Measurements from ENCODE around the gene HAPLN3.

Gene HAPLN3

DNA sequence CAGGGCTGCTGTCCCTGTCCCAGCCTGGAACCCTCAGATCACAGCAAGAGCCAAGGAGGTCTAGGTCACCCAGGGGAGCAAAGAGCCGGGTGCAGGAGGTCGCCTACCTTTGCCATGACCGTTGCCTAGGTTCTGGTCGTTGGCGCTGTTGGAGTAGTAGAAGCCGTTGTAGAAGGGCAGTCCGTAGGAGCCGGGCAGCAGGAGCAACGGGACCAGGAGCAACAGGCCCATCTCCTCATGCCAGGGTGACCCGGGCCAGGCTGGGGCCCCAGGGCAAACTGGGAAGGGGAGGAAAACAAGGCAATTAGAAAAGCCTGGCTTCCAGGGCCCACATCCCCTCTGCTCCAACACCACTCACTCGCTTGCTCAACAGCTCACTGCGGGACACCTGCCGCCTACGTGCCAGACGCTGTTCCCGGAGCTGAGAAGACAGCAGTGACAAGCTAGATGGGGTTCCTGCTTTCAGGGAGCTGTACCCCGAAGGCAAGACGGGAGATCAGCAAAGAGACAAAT, 8.2 kb downstream of the HAPLN3 start:
- Mint-ChIP-seq H3K27ac (peak overlapping the region in 1 of 2 donors; percentile 38), H3K9me3 (no peaks in the 10 kb centered on the region), H3K4me1 (peaks cover 19% of the 10 kb centered on the region), H3K4me3 (no peak overlapping the region), H3K27me3 (no peaks in the 10 kb centered on the region)
- DNase-seq (no peak), ATAC-seq (no peak)

- DNase-seq (no peak), ATAC-seq (no peak)
- Mint-ChIP-seq H3K9me3 (no peaks in the 10 kb centered on the region), H3K27ac (peak overlapping the region in 1 of 2 donors; percentile 63), H3K4me1 (peaks cover 15% of the 10 kb centered on the region), H3K27me3 (no peaks in the 10 kb centered on the region), H3K4me3 (no peak overlapping the region)
Observed at GRCh38 chr15:88882785-88883184, 12.6 kb downstream of the HAPLN3 start.

- Mint-ChIP-seq H3K9me3 (no peaks in the 10 kb centered on the region), H3K27ac (no peak overlapping the region), H3K4me1 (peaks cover 9% of the 10 kb centered on the region), H3K4me3 (no peak overlapping the region), H3K27me3 (no peaks in the 10 kb centered on the region)
- DNase-seq (no peak), ATAC-seq (no peak)
Observed at GRCh38 chr15:88881775-88882174, 13.6 kb downstream of the HAPLN3 start.

DNA sequence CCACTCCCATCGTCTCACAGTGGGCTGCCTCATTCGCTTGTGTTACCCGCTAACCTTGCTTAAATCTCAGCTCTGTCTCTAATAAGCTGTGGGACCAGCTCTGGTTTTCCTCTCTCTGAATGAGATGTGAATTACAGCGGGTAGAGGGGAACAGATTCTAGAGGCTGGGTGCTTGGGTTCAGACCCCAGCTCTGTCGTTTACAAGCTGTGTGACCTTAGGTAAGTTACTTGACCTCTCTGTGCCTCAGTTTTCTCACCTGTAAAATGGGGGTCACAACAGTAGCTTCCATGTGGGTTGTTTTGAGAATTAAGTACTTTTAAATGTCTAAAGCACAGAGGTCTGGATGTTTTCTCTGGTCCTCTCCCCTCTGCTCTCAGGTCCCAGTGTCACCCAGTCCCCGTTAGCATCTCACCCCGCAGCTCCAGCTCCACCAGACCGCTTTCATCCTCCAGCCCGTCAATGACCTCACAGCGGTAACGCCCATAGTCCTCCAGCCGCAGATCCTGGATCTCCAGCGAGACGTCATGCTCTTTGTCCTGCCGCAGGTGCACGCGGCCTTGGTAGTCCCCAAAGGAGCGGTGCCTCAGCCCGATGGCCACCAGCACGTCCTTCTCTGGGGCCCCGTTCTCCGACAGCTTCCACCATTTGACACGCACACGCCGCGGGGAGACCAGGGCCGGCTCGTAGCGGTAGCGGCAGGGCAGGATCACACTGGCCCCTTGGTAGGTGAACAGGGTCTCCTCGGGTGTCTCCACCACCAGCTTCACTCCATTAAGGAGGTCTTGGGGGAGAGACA, 14.2 kb downstream of the HAPLN3 start:
- ATAC-seq (no peak), DNase-seq (no peak)
- peaks cover 8% of the 10 kb centered on the region for H3K4me1 Mint-ChIP-seq
- no peaks in the 10 kb centered on the region for H3K9me3 Mint-ChIP-seq
- no peak overlapping the region for H3K27ac Mint-ChIP-seq
- no peak overlapping the region for H3K4me3 Mint-ChIP-seq
- H3K27me3 Mint-ChIP-seq: no peaks in the 10 kb centered on the region

DNA sequence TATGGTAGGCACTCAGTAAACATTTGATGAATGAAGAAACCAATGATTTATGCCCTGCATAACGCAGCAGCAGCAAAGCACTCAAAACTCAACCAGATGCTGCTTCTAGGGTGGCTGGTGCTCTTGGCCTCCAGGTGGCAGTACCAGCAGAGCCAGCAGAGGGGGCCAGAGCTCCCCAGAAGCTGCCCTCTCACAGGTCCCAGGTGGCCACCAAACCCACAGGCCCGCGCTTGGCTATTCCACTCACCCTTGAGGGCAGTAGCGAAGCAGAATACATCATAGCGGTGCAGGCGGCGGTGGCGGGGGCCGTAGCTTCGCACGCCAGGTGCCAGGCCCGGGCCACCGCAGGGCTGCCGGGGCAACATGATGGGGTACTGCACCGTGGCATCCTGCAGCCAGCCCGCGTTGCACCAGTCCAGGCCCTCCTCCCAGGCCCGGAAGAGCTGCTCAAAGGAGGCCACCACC, 16.6 kb downstream of the HAPLN3 start:
- Mint-ChIP-seq H3K27me3 (no peaks in the 10 kb centered on the region), H3K4me1 (peaks cover 8% of the 10 kb centered on the region), H3K4me3 (no peak overlapping the region), H3K27ac (peak overlapping the region in 1 of 2 donors; percentile 43), H3K9me3 (no peaks in the 10 kb centered on the region)
- DNase-seq (peak; percentile 42 to 43), ATAC-seq (peak; percentile 80)

DNA sequence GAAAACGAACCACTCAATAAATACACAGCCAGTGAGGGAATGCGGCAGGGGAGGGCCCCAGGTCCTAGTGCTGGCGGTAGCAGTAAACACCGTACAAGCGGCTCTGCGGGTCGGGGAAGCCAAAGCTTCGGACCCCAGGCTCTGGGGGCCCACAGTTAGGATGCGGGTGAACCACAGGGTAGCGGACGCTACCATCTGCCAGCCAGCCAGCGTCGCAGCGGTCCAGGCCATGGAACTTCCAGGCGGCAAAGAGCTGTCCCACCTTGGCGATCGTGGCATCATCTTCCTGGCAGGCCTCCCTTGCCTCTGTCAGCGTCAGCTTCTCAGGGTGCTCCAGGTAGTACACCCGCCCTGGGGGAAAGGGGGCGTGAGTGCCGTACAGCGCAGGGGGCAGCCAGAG, 17.4 kb downstream of the HAPLN3 start:
- H3K4me1 Mint-ChIP-seq: peaks cover 8% of the 10 kb centered on the region
- H3K27me3 Mint-ChIP-seq: no peaks in the 10 kb centered on the region
- H3K4me3 Mint-ChIP-seq: no peak overlapping the region
- no peaks in the 10 kb centered on the region for H3K9me3 Mint-ChIP-seq
- no peak for DNase-seq
- ATAC-seq: no peak
- H3K27ac Mint-ChIP-seq: no peak overlapping the region

GRCh38 chr15:88877415-88877814, 17.9 kb downstream of the HAPLN3 start:
- H3K27me3 Mint-ChIP-seq: no peaks in the 10 kb centered on the region
- H3K27ac Mint-ChIP-seq: no peak overlapping the region
- no peak overlapping the region for H3K4me3 Mint-ChIP-seq
- H3K4me1 Mint-ChIP-seq: peaks cover 8% of the 10 kb centered on the region
- DNase-seq: no peak
- no peak for ATAC-seq
- no peaks in the 10 kb centered on the region for H3K9me3 Mint-ChIP-seq

GRCh38 chr15:88876573-88876972, 18.8 kb downstream of the HAPLN3 start:
- H3K9me3 Mint-ChIP-seq: no peaks in the 10 kb centered on the region
- peak overlapping the region in 1 of 2 donors; percentile 81 for H3K27ac Mint-ChIP-seq
- peaks cover 3% of the 10 kb centered on the region for H3K4me1 Mint-ChIP-seq
- DNase-seq: no peak
- no peak overlapping the region for H3K4me3 Mint-ChIP-seq
- no peaks in the 10 kb centered on the region for H3K27me3 Mint-ChIP-seq
- no peak for ATAC-seq

- H3K4me3 Mint-ChIP-seq: no peak overlapping the region
- ATAC-seq (no peak), DNase-seq (no peak)
- H3K27ac Mint-ChIP-seq: no peak overlapping the region
- no peaks in the 10 kb centered on the region for H3K9me3 Mint-ChIP-seq
- no peaks in the 10 kb centered on the region for H3K27me3 Mint-ChIP-seq
- H3K4me1 Mint-ChIP-seq: no peaks in the 10 kb centered on the region
Observed at GRCh38 chr15:88874684-88875083, 20.7 kb downstream of the HAPLN3 start.

GRCh38 chr15:88874275-88874674, 21.1 kb downstream of the HAPLN3 start:
- ATAC-seq (no peak), DNase-seq (no peak)
- Mint-ChIP-seq H3K4me3 (no peak overlapping the region), H3K4me1 (no peaks in the 10 kb centered on the region), H3K27ac (no peak overlapping the region), H3K27me3 (no peaks in the 10 kb centered on the region), H3K9me3 (no peaks in the 10 kb centered on the region)

DNA sequence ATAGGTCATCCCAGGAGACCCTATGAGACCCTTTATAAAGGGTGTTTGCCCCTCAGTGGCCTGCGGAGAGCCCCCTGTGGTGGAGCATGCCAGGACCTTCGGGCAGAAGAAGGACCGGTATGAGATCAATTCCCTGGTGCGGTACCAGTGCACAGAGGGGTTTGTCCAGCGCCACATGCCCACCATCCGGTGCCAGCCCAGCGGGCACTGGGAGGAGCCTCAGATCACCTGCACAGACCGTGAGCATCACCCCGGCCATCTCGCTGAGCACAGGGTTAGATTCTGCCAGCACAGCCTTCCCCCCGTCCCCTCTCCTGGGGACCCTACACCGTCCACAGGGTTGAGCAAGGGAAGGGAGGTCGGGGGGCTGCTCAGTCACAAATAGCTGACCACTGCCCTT, 21.6 kb downstream of the HAPLN3 start:
- no peak for ATAC-seq
- H3K4me3 Mint-ChIP-seq: no peak overlapping the region

GRCh38 chr15:88872706-88873105, 22.6 kb downstream of the HAPLN3 start:
- H3K27ac Mint-ChIP-seq: no peak overlapping the region
- no peaks in the 10 kb centered on the region for H3K4me1 Mint-ChIP-seq
- no peak overlapping the region for H3K4me3 Mint-ChIP-seq
- DNase-seq: no peak
- H3K9me3 Mint-ChIP-seq: no peaks in the 10 kb centered on the region
- H3K27me3 Mint-ChIP-seq: no peaks in the 10 kb centered on the region
- ATAC-seq: no peak

More for the DNA sequence above, 21.6 kb downstream of the HAPLN3 start:
- Mint-ChIP-seq H3K27me3 (no peaks in the 10 kb centered on the region), H3K9me3 (no peaks in the 10 kb centered on the region), H3K27ac (no peak overlapping the region), H3K4me1 (no peaks in the 10 kb centered on the region)
- DNase-seq: no peak

DNA sequence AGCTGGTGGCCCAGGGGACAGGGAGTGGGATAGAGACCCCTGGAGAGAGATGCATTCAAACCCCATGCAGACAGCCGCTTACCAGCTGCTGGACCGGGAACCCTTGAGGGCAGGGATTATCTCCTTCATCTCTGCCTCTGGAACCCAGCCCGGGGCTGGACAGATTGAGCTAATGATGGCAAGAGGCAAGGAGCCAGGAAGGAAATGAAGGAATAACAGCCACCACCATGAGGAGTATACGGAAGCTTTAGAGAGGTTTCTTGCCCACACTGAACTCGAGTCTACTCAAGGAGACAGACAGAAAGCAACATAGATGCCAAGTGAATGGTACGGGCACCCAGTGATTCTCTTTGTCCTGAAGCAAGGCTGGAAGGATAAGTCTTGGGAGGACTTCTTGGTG, 23.2 kb downstream of the HAPLN3 start:
- Mint-ChIP-seq H3K9me3 (no peaks in the 10 kb centered on the region), H3K27ac (no peak overlapping the region), H3K27me3 (no peaks in the 10 kb centered on the region), H3K4me1 (no peaks in the 10 kb centered on the region), H3K4me3 (no peak overlapping the region)
- DNase-seq (no peak), ATAC-seq (no peak)

- ATAC-seq (no peak), DNase-seq (no peak)
- no peak overlapping the region for H3K27ac Mint-ChIP-seq
- no peaks in the 10 kb centered on the region for H3K9me3 Mint-ChIP-seq
- no peak overlapping the region for H3K4me3 Mint-ChIP-seq
- no peaks in the 10 kb centered on the region for H3K4me1 Mint-ChIP-seq
- no peaks in the 10 kb centered on the region for H3K27me3 Mint-ChIP-seq
Observed at GRCh38 chr15:88871313-88871712, 24.0 kb downstream of the HAPLN3 start.

DNA sequence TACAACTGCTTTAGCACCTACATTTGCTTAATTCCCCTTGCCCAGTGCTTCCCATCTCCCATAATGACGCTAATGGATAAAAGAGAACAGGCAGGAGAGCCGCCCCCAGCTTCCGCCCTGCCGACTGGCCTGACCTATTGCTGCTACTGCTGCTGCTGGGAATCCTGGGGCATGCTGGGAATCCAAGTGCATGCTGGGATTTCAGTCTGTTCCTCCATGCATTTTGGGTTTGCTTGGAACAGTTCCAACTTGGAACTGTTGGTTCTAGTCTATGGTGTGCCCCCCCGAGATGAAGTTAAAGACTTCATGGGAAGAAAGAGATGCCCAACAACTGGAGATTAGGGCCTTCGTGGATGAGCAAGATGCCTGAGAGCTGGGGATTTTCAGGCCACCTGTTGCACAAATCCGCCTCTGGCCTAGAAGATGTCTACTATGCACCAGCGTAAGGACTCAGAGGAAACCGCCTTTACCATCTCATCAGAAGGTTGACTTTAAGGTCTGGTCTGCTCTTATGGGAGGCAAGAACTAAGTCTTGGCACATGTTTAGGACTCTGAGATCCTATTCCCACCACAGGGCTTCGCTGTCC, 29.0 kb downstream of the HAPLN3 start:
- Mint-ChIP-seq H3K4me1 (no peaks in the 10 kb centered on the region), H3K27ac (no peak overlapping the region), H3K4me3 (no peak overlapping the region)

GRCh38 chr15:88865498-88866099, 29.7 kb downstream of the HAPLN3 start:
- Mint-ChIP-seq H3K27ac (no peak overlapping the region), H3K4me3 (no peak overlapping the region), H3K27me3 (no peaks in the 10 kb centered on the region), H3K9me3 (no peaks in the 10 kb centered on the region), H3K4me1 (no peaks in the 10 kb centered on the region)
- no peak for DNase-seq
- no peak for ATAC-seq

More for the DNA sequence above, 29.0 kb downstream of the HAPLN3 start:
- no peak for ATAC-seq
- Mint-ChIP-seq H3K27me3 (no peaks in the 10 kb centered on the region), H3K9me3 (no peaks in the 10 kb centered on the region)
- DNase-seq: no peak

Data from stimulated activated naive CD8-positive, alpha-beta T cell treated with anti-CD3 and anti-CD28 coated beads, Interleukin-15, amount 100 ng/mL, for 72 hours (primary cell).